ENCODE data around the gene ADGRL3.

DNA sequence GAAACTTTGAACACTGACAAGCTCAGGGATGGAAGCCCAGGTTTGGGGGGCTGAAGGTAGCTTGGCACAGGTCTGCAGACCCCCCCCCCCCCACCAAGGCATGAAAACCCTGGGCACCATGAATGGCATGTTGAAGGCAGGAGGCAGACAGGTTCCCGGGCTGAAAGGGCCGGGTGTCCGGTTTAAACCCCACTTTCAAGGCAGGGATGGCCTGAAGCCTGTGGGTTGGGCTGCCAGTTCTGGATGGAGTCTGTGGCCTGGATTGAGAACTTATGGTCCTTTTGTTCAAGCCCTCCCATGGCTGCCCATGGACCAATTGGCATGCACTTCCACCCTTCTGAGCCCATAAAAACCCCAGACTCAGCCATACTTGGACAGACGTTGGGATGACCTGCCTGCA, 616.9 kb downstream of the ADGRL3 start:
- TF ChIP-seq, protein P1, sequence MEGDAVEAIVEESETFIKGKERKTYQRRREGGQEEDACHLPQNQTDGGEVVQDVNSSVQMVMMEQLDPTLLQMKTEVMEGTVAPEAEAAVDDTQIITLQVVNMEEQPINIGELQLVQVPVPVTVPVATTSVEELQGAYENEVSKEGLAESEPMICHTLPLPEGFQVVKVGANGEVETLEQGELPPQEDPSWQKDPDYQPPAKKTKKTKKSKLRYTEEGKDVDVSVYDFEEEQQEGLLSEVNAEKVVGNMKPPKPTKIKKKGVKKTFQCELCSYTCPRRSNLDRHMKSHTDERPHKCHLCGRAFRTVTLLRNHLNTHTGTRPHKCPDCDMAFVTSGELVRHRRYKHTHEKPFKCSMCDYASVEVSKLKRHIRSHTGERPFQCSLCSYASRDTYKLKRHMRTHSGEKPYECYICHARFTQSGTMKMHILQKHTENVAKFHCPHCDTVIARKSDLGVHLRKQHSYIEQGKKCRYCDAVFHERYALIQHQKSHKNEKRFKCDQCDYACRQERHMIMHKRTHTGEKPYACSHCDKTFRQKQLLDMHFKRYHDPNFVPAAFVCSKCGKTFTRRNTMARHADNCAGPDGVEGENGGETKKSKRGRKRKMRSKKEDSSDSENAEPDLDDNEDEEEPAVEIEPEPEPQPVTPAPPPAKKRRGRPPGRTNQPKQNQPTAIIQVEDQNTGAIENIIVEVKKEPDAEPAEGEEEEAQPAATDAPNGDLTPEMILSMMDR (IDR thresholded peaks at IDR 0.05) = no peak
- TF ChIP-seq POLR2A (IDR thresholded peaks at IDR 0.05) (no peak), POLR2AphosphoS5 (IDR thresholded peaks at IDR 0.05) (no peak), EP300 (IDR thresholded peaks at IDR 0.05) (no peak)

Data from suprapubic skin (tissue), 4 donors.